Measurements from ENCODE around the gene UBE2E2.

The UBE2E2 gene

GRCh38 chr3:23244324-23245041 lies 41.4 kb downstream of the UBE2E2 start:
- no peak overlapping the region for H3K27ac ChIP-seq (ENCODE audit: low read length)
- no peaks in the 10 kb centered on the region for H3K9me3 ChIP-seq (ENCODE audit: insufficient read depth, low read depth, low read length)
- peaks cover 5% of the 10 kb centered on the region; the same call in 1 of the 2 replicates for H3K4me1 ChIP-seq (ENCODE audit: insufficient read depth, low read length)
- no peak overlapping the region for H3K4me3 ChIP-seq (ENCODE audit: low read length)
- no peaks in the 10 kb centered on the region for H3K36me3 ChIP-seq (ENCODE audit: insufficient read depth, low read depth, low read length)
- no peak overlapping the region for H3K9ac ChIP-seq (ENCODE audit: low read depth, low read length)
- H3K27me3 ChIP-seq (ENCODE audit: insufficient read depth, low read length) = no peaks in the 10 kb centered on the region

- Histone ChIP-seq H3K9me3 (ENCODE audit: insufficient read depth, low read depth, low read length) (no peaks in the 10 kb centered on the region), H3K36me3 (ENCODE audit: insufficient read depth, low read depth, low read length) (no peaks in the 10 kb centered on the region), H3K9ac (ENCODE audit: low read depth, low read length) (no peak overlapping the region), H3K27ac (ENCODE audit: low read length) (no peak overlapping the region), H3K4me1 (ENCODE audit: insufficient read depth, low read length) (no peaks in the 10 kb centered on the region), H3K4me3 (ENCODE audit: low read length) (no peak overlapping the region), H3K27me3 (ENCODE audit: insufficient read depth, low read length) (no peaks in the 10 kb centered on the region)
Observed at GRCh38 chr3:23246651-23247050, 43.5 kb downstream of the UBE2E2 start.

GRCh38 chr3:23248594-23249131 lies 45.5 kb downstream of the UBE2E2 start:
- H3K27ac ChIP-seq (ENCODE audit: low read length) = no peak overlapping the region
- no peak overlapping the region for H3K9ac ChIP-seq (ENCODE audit: low read depth, low read length)
- H3K9me3 ChIP-seq (ENCODE audit: insufficient read depth, low read depth, low read length) = no peaks in the 10 kb centered on the region
- no peaks in the 10 kb centered on the region for H3K4me1 ChIP-seq (ENCODE audit: insufficient read depth, low read length)
- no peaks in the 10 kb centered on the region for H3K27me3 ChIP-seq (ENCODE audit: insufficient read depth, low read length)
- no peaks in the 10 kb centered on the region for H3K36me3 ChIP-seq (ENCODE audit: insufficient read depth, low read depth, low read length)
- H3K4me3 ChIP-seq (ENCODE audit: low read length) = no peak overlapping the region

- no peak overlapping the region for H3K4me3 ChIP-seq (ENCODE audit: low read length)
- no peaks in the 10 kb centered on the region for H3K4me1 ChIP-seq (ENCODE audit: insufficient read depth, low read length)
- H3K27me3 ChIP-seq (ENCODE audit: insufficient read depth, low read length) = no peaks in the 10 kb centered on the region
- H3K27ac ChIP-seq (ENCODE audit: low read length) = no peak overlapping the region
- H3K9me3 ChIP-seq (ENCODE audit: insufficient read depth, low read depth, low read length) = no peaks in the 10 kb centered on the region
- H3K36me3 ChIP-seq (ENCODE audit: insufficient read depth, low read depth, low read length) = no peaks in the 10 kb centered on the region
- H3K9ac ChIP-seq (ENCODE audit: low read depth, low read length) = no peak overlapping the region
Observed at GRCh38 chr3:23249961-23250360, 46.8 kb downstream of the UBE2E2 start.

GRCh38 chr3:23252122-23252521 lies 49.0 kb downstream of the UBE2E2 start:
- Histone ChIP-seq H3K27me3 (ENCODE audit: insufficient read depth, low read length) (no peaks in the 10 kb centered on the region), H3K9me3 (ENCODE audit: insufficient read depth, low read depth, low read length) (no peaks in the 10 kb centered on the region), H3K36me3 (ENCODE audit: insufficient read depth, low read depth, low read length) (no peaks in the 10 kb centered on the region), H3K4me1 (ENCODE audit: insufficient read depth, low read length) (no peaks in the 10 kb centered on the region), H3K4me3 (ENCODE audit: low read length) (no peak overlapping the region), H3K9ac (ENCODE audit: low read depth, low read length) (no peak overlapping the region), H3K27ac (ENCODE audit: low read length) (no peak overlapping the region)

- Histone ChIP-seq H3K27me3 (ENCODE audit: insufficient read depth, low read length) (no peaks in the 10 kb centered on the region), H3K4me3 (ENCODE audit: low read length) (no peak overlapping the region), H3K27ac (ENCODE audit: low read length) (no peak overlapping the region)
Observed at GRCh38 chr3:23253214-23253613, 50.1 kb downstream of the UBE2E2 start.

GRCh38 chr3:23254282-23254681 lies 51.2 kb downstream of the UBE2E2 start:
- Histone ChIP-seq H3K9ac (ENCODE audit: low read depth, low read length) (no peak overlapping the region), H3K36me3 (ENCODE audit: insufficient read depth, low read depth, low read length) (no peaks in the 10 kb centered on the region), H3K27ac (ENCODE audit: low read length) (no peak overlapping the region), H3K9me3 (ENCODE audit: insufficient read depth, low read depth, low read length) (no peaks in the 10 kb centered on the region), H3K4me1 (ENCODE audit: insufficient read depth, low read length) (no peaks in the 10 kb centered on the region), H3K27me3 (ENCODE audit: insufficient read depth, low read length) (no peaks in the 10 kb centered on the region), H3K4me3 (ENCODE audit: low read length) (no peak overlapping the region)

More at GRCh38 chr3:23253214-23253613, 50.1 kb downstream of the UBE2E2 start:
- Histone ChIP-seq H3K4me1 (ENCODE audit: insufficient read depth, low read length) (no peaks in the 10 kb centered on the region), H3K36me3 (ENCODE audit: insufficient read depth, low read depth, low read length) (no peaks in the 10 kb centered on the region), H3K9me3 (ENCODE audit: insufficient read depth, low read depth, low read length) (no peaks in the 10 kb centered on the region), H3K9ac (ENCODE audit: low read depth, low read length) (no peak overlapping the region)

GRCh38 chr3:23254835-23255234 lies 51.7 kb downstream of the UBE2E2 start:
- H3K4me1 ChIP-seq (ENCODE audit: insufficient read depth, low read length) = no peaks in the 10 kb centered on the region
- no peak overlapping the region for H3K4me3 ChIP-seq (ENCODE audit: low read length)
- H3K27ac ChIP-seq (ENCODE audit: low read length) = no peak overlapping the region
- H3K9me3 ChIP-seq (ENCODE audit: insufficient read depth, low read depth, low read length) = no peaks in the 10 kb centered on the region
- H3K9ac ChIP-seq (ENCODE audit: low read depth, low read length) = no peak overlapping the region
- no peaks in the 10 kb centered on the region for H3K27me3 ChIP-seq (ENCODE audit: insufficient read depth, low read length)
- no peaks in the 10 kb centered on the region for H3K36me3 ChIP-seq (ENCODE audit: insufficient read depth, low read depth, low read length)

GRCh38 chr3:23256741-23257435 lies 53.8 kb downstream of the UBE2E2 start:
- Histone ChIP-seq H3K4me1 (ENCODE audit: insufficient read depth, low read length) (no peaks in the 10 kb centered on the region), H3K9me3 (ENCODE audit: insufficient read depth, low read depth, low read length) (no peaks in the 10 kb centered on the region), H3K9ac (ENCODE audit: low read depth, low read length) (no peak overlapping the region), H3K36me3 (ENCODE audit: insufficient read depth, low read depth, low read length) (no peaks in the 10 kb centered on the region), H3K27me3 (ENCODE audit: insufficient read depth, low read length) (no peaks in the 10 kb centered on the region), H3K27ac (ENCODE audit: low read length) (no peak overlapping the region), H3K4me3 (ENCODE audit: low read length) (no peak overlapping the region)

GRCh38 chr3:23258110-23258509 lies 55.0 kb downstream of the UBE2E2 start:
- Histone ChIP-seq H3K4me1 (ENCODE audit: insufficient read depth, low read length) (no peaks in the 10 kb centered on the region), H3K9ac (ENCODE audit: low read depth, low read length) (no peak overlapping the region), H3K27me3 (ENCODE audit: insufficient read depth, low read length) (no peaks in the 10 kb centered on the region), H3K27ac (ENCODE audit: low read length) (no peak overlapping the region), H3K9me3 (ENCODE audit: insufficient read depth, low read depth, low read length) (no peaks in the 10 kb centered on the region), H3K36me3 (ENCODE audit: insufficient read depth, low read depth, low read length) (no peaks in the 10 kb centered on the region), H3K4me3 (ENCODE audit: low read length) (no peak overlapping the region)

- Histone ChIP-seq H3K9ac (ENCODE audit: low read depth, low read length) (no peak overlapping the region), H3K27me3 (ENCODE audit: insufficient read depth, low read length) (no peaks in the 10 kb centered on the region), H3K9me3 (ENCODE audit: insufficient read depth, low read depth, low read length) (no peaks in the 10 kb centered on the region)
Observed at GRCh38 chr3:23259515-23259914, 56.4 kb downstream of the UBE2E2 start.

GRCh38 chr3:23262766-23263165 lies 59.6 kb downstream of the UBE2E2 start:
- H3K4me1 ChIP-seq (ENCODE audit: insufficient read depth, low read length) = no peaks in the 10 kb centered on the region
- no peaks in the 10 kb centered on the region for H3K27me3 ChIP-seq (ENCODE audit: insufficient read depth, low read length)
- H3K9me3 ChIP-seq (ENCODE audit: insufficient read depth, low read depth, low read length) = no peaks in the 10 kb centered on the region
- H3K27ac ChIP-seq (ENCODE audit: low read length) = no peak overlapping the region
- H3K36me3 ChIP-seq (ENCODE audit: insufficient read depth, low read depth, low read length) = no peaks in the 10 kb centered on the region
- H3K4me3 ChIP-seq (ENCODE audit: low read length) = no peak overlapping the region
- no peak overlapping the region for H3K9ac ChIP-seq (ENCODE audit: low read depth, low read length)

More at GRCh38 chr3:23259515-23259914, 56.4 kb downstream of the UBE2E2 start:
- H3K27ac ChIP-seq (ENCODE audit: low read length) = no peak overlapping the region
- no peaks in the 10 kb centered on the region for H3K36me3 ChIP-seq (ENCODE audit: insufficient read depth, low read depth, low read length)
- no peak overlapping the region for H3K4me3 ChIP-seq (ENCODE audit: low read length)
- no peaks in the 10 kb centered on the region for H3K4me1 ChIP-seq (ENCODE audit: insufficient read depth, low read length)

Measured in iPS-20b (cell line).